Measurements from ENCODE around the gene NFASC. TPM values are rescaled to one million over a fixed set of nuclear protein-coding genes. Genes with fewer than 3 reads are reported as not detected.
A peak's percentile ranks its signal among the peaks of the same experiment; 100 is the strongest.

Gene NFASC
- total and polyA plus RNA-seq, 9 of the 15 experiments (the other 6 are each of a cell fraction or from before 2014, with no cell fraction given), result 0.03 to 0.16 (median 0.06) TPM; not detected in 6

GRCh38 chr1:204975568-204976235 is 105.0 kb downstream of the NFASC start (continued):
- TF ChIP-seq ZHX1 (conservative IDR thresholded peaks at IDR 0.05; ENCODE audit: low read length) (no peak), RHOXF2B (CRISPR knock-in tag; conservative IDR thresholded peaks at IDR 0.05) (0 out of 2 replicates have a peak, but pooled peaks have one; percentile 53), KAT7 (CRISPR knock-in tag; IDR thresholded peaks at IDR 0.05; ENCODE audit: borderline replicate concordance) (no peak), ASH1L (IDR thresholded peaks at IDR 0.05; ENCODE audit: borderline replicate concordance, low read depth, partially characterized antibody) (no peak), SUPT5H (IDR thresholded peaks at IDR 0.05) (no peak), ATF7 (IDR thresholded peaks at IDR 0.05) (0 out of 2 replicates have a peak, but pooled peaks have one; percentile 22), ZBTB17 (CRISPR knock-in tag; IDR thresholded peaks at IDR 0.05) (0 out of 2 replicates have a peak, but pooled peaks have one; percentile 39), CTBP1 (IDR thresholded peaks at IDR 0.05; ENCODE audit: borderline replicate concordance) (no peak), ZBTB26 (CRISPR knock-in tag; IDR thresholded peaks at IDR 0.05) (peak; percentile 93), JUND (IDR thresholded peaks at IDR 0.05; ENCODE audit: borderline replicate concordance, low read depth, low read length) (no peak), JUND (tag; IDR thresholded peaks at IDR 0.05; ENCODE audit: borderline replicate concordance, low read depth, low read length) (no peak), ARID2 (IDR thresholded peaks at IDR 0.05) (0 out of 2 replicates have a peak, but pooled peaks have one; percentile 49), HLTF (IDR thresholded peaks at IDR 0.05) (peak; percentile 54; the same call in 1 of the 2 replicates), CBX8 (IDR thresholded peaks at IDR 0.05; ENCODE audit: borderline replicate concordance, extremely low read depth, low read depth, low read length, poor library complexity, severe bottlenecking) (no peak), HBP1 (CRISPR knock-in tag; IDR thresholded peaks at IDR 0.05) (peak; percentile 89; the same call in 1 of the 2 replicates), XRCC5 (IDR thresholded peaks at IDR 0.05; ENCODE audit: low read depth, low read length) (peak; percentile 43; the same call in 1 of the 2 replicates)

All from K562 (cell line).